ENCODE measurements around the gene SYNGR3.
"Not testable (repeated sequence)": the region's sequence is repeated elsewhere in the genome, so short reads cannot be mapped to it uniquely, and the experiment has no call there.

Gene SYNGR3

DNA sequence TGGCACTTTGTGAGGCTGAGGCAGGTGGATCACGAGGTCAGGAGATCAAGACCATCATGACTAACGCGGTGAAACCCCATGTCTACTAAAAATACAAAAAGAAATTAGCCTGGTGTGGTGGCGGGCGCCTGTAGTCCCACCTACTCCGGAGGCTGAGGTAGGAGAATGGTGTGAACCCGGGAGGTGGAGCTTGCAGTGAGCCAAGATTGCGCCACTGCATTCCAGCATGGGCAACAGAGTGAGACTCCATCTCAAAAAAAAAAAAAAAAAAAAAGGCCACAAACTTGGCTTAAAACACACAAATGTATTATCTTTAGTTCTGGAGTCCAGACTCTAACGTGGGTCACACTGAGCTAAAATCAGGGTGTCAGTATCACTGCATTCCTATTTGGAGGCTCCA is 22.0 kb downstream of the SYNGR3 start:
- not testable (repeated sequence) for DNase-seq

DNA sequence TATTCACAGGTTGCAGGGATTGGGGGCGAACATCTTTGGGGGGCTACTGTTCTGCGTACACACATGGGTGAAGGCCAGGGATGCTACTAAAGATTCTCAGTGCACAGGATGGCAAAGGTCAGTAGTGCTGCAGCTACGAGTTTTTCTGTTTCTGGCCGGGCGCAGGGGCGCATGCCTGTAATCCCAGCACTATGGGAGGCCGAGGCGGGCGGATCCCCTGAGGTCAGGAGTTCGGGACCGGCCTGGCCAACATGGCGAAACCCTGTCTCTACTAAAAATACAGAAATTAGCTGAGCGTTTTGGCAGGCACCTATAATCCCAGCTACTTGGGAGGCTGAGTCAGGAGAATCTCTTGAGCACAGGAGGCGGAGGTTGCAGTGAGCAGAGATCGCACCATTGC is 23.8 kb downstream of the SYNGR3 start:
- DNase-seq: no peak

DNA sequence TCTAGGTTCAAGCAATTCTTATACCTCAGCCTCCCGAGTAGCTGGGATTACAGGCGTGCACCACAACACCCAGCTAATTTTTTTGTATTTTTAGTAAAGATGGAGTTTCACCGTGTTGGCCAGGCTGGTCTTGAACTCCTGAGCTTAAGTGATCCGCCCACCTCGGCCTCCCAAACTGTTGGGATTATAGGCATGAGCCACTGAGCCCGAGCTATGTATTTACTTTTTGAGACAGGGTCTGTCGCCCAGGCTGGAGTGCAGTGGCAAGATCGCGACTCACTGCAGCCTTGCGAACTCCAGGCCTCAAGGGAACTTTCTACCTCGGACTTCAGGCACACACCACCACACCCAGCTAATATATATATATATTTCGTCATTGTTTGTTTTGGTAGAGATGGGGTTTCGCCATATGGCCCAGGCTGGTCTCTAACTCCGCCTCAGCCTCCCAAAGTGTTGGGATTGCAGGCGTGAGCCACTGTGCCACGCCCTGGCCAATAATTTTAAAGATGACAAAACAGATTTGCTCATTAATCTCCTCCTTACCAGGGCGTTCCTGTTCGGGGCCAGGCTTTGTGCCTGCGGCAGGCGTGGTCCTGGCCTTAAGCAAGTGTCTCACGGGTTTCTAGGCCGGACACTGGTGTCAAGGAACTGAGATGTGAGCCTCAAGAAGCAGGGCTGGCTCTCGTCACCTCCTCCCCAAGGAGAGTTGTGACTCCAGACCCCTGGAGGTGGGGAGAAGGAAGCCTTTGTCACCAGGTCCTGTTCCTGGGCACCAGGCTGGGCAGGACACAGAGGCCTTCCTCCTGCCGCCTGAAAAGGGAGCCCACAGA is 25.6 kb downstream of the SYNGR3 start:
- DNase-seq: no peak

GRCh38 chr16:2015947-2016208 is 26.1 kb downstream of the SYNGR3 start:
- no peak for DNase-seq

DNA sequence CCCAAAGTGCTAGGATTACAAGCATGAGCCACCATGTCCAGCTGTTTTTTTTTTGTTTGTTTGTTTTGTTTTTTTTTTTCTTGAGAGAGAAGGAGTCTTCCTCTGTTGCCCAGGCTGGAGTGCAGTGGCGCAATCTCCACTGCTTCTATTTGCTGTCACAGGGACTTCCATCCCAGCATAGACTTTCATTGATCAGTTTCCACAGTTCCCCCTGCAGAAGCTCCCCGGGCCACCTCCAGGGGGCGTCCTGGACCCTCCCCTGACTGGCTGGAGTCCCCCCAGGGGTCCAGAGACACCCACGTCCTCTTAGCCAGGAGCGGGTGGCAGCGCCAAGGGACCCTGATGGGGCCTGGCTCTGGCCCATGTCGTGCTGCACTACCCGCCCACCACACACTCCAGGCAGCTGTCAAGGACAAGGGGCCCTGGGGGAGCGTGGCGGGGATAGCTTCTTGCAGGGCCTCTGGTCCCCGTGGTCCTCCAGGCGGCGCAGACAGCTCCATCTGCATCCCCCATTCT is 26.7 kb downstream of the SYNGR3 start:
- DNase-seq: no peak

DNA sequence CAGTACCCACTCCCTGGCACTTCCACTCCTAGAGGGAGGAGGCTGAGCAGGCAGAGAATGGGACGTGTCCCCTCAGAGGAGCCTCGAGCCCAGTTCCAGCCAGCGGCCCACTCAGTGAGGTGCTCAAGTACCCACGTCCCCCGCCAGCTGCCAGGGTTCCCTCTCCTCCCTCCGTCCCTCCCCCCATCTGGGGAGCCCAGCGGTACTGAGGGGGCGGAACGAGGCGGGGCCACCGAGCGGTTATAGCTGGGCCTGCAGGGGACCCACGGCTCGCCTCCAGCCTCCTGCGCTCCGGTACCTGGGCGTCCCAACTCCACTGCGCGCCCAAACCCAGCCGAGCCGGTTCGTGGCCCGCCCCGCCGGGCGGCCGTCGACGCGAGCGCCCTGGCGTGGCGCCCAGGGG is 29.7 kb downstream of the SYNGR3 start, which contains the start of gene NPW:
Gene NPW (plus strand): TSS at position 268 of the 403 bp plus-strand sequence.
- DNase-seq: peak; percentile 40

GRCh38 chr16:2019921-2020831 is 30.4 kb downstream of the SYNGR3 start:
- no peak for DNase-seq

- DNase-seq: no peak
Measured at GRCh38 chr16:2022723-2023091, 32.9 kb downstream of the SYNGR3 start.

GRCh38 chr16:2023092-2024031 is 33.6 kb downstream of the SYNGR3 start:
- DNase-seq: peak; percentile 98

- DNase-seq: no peak
Measured at GRCh38 chr16:2024032-2024420, 34.3 kb downstream of the SYNGR3 start.

DNA sequence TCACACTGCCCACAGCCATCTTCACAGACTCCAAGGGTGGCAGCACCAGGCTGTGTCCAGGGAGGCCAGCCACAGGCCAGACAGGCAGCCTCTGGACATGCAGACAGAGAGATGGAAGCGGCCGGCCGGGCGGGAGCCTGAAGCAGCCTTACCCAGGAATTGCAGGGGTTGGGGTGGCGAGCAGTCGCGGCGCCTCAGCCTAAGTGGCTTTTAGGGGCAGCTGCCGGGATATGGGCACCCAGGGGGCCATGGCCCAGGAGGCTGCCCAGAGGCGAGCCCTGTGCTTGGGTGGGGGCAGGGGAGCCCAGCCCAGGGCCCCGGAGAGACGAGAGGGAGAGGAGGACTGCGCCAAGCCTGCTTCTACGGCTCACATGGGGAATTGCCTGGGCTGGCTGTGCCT is 35.5 kb downstream of the SYNGR3 start:
- DNase-seq: no peak

DNA sequence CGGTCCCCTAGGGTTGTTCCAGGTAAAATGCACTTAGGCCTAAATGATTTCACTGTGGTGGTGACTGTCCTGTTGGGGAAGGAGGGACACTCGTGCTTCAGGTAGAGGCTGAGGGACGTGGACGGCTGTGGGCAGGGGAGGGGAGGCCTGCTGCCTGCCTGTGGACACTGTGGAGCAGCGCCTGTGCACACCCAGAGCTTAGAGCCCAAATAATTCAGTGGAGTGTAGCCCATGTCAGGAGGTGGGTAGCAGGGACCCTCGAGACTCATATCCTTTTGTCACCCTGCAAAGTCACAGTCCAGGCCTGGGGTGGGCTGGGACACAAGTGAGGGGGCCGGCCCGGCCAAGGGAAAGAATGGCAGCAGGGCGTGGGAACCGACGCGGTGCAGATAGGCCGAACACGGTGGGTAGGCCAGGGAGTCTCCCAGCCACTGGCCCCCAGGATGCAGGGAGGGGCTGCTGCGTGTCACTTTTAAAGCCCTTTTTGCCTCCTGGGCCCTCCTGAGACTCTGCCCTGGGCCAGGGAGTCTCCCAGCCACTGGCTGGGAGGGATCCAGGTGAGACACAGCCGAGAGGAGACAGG is 36.2 kb downstream of the SYNGR3 start:
- no peak for DNase-seq

- DNase-seq: no peak
Measured at GRCh38 chr16:2026461-2027023, 36.8 kb downstream of the SYNGR3 start, which contains the start of gene NHERF2. TSS of gene NHERF2 (plus strand) at chr16:2026902. CDS start at chr16:2027006, 104 bp downstream.

DNA sequence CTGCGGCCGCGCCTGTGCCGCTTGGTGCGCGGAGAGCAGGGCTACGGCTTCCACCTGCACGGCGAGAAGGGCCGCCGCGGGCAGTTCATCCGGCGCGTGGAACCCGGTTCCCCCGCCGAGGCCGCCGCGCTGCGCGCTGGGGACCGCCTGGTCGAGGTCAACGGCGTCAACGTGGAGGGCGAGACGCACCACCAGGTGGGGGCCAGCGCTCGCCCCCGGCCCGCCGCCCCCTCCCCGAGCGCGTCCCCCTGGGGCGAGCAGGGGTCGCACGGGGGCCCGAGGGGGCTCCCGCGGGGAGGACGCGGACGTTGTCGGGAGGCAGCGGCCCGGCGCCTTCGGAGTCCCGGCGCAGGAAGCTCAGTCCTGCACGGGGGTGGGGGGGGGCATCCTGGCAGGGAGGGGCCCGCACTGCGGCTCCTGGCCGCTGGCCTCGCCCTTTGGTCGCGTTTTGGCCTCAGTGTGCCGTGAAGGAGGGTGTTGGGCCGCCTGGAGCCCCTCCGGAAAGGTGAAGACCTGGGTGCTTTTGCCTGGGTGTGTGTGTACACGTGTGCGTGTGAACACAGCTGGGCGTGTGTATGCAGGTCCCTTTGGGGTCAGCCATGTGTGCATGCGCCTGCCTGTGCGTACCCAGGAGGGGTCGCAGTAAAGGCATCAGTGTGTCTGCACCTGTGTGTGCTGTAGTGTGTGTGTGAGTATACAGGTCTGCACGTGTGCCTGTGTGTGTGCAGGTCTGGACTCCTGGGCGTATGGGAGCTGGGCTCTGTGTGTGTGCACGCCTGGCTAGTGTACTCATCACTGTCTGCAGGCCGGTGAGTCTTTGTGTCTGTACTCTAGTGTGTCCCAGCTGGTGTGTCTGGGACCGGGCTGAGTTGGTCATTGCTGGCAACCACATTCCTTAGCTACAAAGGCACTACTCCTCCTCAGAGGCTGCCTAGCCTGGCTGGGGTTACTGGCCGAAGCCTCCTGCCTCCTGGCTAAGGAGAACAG is 37.5 kb downstream of the SYNGR3 start:
- no peak for DNase-seq

DNA sequence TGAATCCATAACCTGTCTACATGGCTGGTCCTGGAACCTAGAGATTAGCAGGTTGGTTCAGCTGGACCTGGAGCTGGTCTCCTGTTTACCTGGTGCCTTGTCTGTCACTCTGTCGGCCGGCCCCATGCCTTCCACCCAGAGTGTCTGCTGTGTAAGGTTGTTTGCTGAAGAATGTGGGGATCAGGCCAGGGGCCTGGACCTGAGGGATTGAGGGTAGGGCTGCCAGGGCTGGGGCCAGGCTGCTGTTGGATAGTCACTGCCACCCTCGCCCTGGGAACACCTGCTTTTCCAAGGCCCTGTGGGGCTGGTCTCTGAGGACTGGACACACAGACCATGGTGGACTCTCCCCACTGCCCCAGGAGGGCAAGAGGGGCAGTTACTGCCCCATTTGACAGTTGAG is 38.4 kb downstream of the SYNGR3 start:
- no peak for DNase-seq

DNA sequence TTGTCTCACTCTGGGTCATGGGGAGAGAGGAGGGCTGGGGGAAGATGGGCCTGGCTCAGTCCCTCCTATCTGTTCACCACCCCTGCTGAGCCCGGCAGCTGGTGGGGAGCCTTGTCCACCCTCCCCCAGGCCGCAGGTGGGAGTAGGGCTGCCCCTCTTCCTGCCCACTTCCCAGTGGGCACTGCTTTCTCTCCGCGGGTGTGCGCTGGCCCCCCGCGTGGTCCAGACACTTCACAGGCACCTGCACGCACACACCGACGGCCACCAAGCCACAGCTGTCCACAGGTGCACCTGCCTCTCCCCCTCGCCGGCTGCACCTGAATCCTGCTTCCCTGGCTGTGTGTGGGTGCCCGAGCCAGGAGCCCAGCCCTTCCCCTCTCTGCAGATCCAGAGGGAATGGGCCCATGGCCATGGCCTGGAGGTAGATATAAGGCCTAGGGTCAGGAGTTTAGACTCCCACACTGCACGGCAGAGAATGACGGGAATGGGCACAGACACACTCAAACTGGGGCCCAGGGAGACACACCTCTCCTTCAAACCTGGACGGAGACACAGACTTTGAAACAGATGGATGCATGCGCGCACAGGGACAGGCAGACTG is 39.0 kb downstream of the SYNGR3 start:
- DNase-seq: no peak

GRCh38 chr16:2029350-2029749 is 39.6 kb downstream of the SYNGR3 start:
- no peak for DNase-seq

DNA sequence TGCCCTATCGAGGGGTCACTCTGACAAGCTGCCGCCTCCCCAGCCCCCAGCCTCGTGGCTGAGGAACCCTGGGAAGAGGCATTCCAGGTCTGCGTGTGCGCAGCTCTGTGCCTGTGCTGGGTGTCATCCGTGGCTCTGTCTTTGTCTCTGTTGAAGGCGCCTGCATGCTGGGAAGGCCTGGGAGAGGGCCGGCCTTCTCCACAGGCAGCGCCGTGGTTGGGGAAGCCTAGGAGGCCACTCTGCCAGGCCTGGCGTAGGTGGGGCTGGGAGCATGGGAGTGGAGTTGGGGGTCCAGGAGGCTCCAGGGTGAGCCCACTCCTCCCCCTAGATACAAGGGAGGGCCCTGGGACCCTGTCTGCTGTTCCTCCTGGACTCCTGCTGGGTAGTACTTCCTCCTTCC is 40.3 kb downstream of the SYNGR3 start:
- DNase-seq: no peak

DNA sequence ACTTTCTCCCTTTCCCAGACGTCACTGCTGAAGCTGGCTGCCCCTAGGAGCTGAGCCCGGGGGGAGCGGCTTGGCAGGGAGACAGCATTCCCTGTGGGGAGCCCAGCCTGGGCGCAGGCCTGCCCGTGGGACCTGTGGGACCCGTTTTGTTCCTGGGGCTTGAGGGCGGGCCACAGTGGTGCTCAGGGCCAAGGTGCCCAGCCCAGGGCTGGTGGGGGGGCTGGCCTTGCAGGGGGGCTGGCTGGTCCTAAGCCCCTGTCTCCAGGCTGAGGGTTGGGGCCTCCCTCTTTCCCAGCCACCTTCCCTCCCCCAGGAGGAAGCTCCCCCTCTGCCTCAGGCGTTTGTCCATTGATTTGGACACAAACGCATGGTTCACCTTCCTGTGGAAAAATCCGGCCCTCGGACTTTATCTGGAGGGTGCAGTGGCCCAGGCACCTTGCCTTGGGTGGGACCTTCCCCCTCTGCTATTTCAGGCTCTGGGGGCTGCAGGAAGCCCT is 41.4 kb downstream of the SYNGR3 start:
- no peak for DNase-seq

Measured in stimulated activated CD4-positive, alpha-beta T cell treated with anti-CD3 and anti-CD28 coated beads, Interleukin-12 subunit alpha, Interleukin-12 subunit beta, amount 100 ng/mL, for 4 hours (primary cell).